DND-41 (cell line): Measurements from ENCODE around the gene DNASE2.

ENCODE experiments used
- CTCF ChIP-seq: IDR thresholded peaks from 2 replicates; pipeline ENCODE4 v1.5.1; 2012; ENCODE audit warnings: borderline replicate concordance, low read length, moderate library complexity, mild to moderate bottlenecking; ENCODE audit not compliant: poor library complexity, severe bottlenecking; ENCODE audit errors: extremely low read depth
- EZH2 ChIP-seq: IDR thresholded peaks from 3 replicates; pipeline ENCODE4 v1.6.1; 2012; ENCODE audit warnings: borderline replicate concordance, low read depth, mild to moderate bottlenecking, moderate library complexity, low read length, inconsistent platforms; ENCODE audit not compliant: severe bottlenecking

GRCh38 chr19:12842511-12842910 lies 38.7 kb downstream of the DNASE2 start:
- TF ChIP-seq CTCF (no peak), EZH2 (no peak)
